ENCODE results near the gene DOCK3. TPM values are rescaled to one million over a fixed set of nuclear protein-coding genes. Genes with fewer than 3 reads are reported as not detected.
A peak's percentile ranks its signal among the peaks of the same experiment; 100 is the strongest.

DOCK3 gene
- total RNA-seq, 1 experiment from 2014 or later = 0.47 TPM

GRCh38 chr3:50626401-50626800 lies 48.3 kb upstream of the DOCK3 start:
- TF ChIP-seq CTCF (conservative IDR thresholded peaks at IDR 0.05; ENCODE audit: low read depth, low read length) = no peak
- ChIA-PET CTCF (no interaction called here), POLR2A (ENCODE audit: low non-redundant PET) (no interaction called here)
- H3K36me3 ChIP-seq (ENCODE audit: insufficient read depth, low read length, poor library complexity, severe bottlenecking) = no peaks in the 10 kb centered on the region
- no peak for DNase-seq (ENCODE audit: low spot score)
- H3K9me3 ChIP-seq (ENCODE audit: low read depth, low read length, poor library complexity, severe bottlenecking) = no peaks in the 10 kb centered on the region
- no peaks in the 10 kb centered on the region for H3K27me3 ChIP-seq (replicated peaks; ENCODE audit: insufficient read depth, low read depth, low read length, poor library complexity)
- no TSS peak for BruUV-seq (replicated peaks)
- no peak overlapping the region for H3K27ac ChIP-seq (ENCODE audit: low read depth, low read length, poor library complexity, severe bottlenecking)
- H3K4me1 ChIP-seq (ENCODE audit: insufficient read depth, low read length, poor library complexity, severe bottlenecking) = peaks cover 7% of the 10 kb centered on the region
- no peak overlapping the region for H3K4me3 ChIP-seq (ENCODE audit: low read depth, low read length, poor library complexity, severe bottlenecking)
- intact Hi-C loops (cut with micrococcal nuclease; ENCODE audit: unreplicated experiment) = no loop called here

GRCh38 chr3:50627407-50628051 lies 47.2 kb upstream of the DOCK3 start:
- TF ChIP-seq EZH2 (IDR thresholded peaks at IDR 0.05; ENCODE audit: borderline replicate concordance, low read depth, low read length, poor library complexity, severe bottlenecking) = no peak
- 0 out of 2 replicates have a peak, but pooled peaks have one; percentile 25 for TF ChIP-seq CTCF (conservative IDR thresholded peaks at IDR 0.05; ENCODE audit: low read depth, low read length)
- Histone ChIP-seq H3K4me3 (ENCODE audit: low read depth, low read length, poor library complexity, severe bottlenecking) (no peak overlapping the region), H3K27me3 (replicated peaks; ENCODE audit: insufficient read depth, low read depth, low read length, poor library complexity) (no peaks in the 10 kb centered on the region), H3K27ac (ENCODE audit: low read depth, low read length, poor library complexity, severe bottlenecking) (no peak overlapping the region), H3K4me1 (ENCODE audit: insufficient read depth, low read length, poor library complexity, severe bottlenecking) (peaks cover 7% of the 10 kb centered on the region), H3K36me3 (ENCODE audit: insufficient read depth, low read length, poor library complexity, severe bottlenecking) (no peaks in the 10 kb centered on the region), H3K9me3 (ENCODE audit: low read depth, low read length, poor library complexity, severe bottlenecking) (no peaks in the 10 kb centered on the region)
- no peak for DNase-seq (ENCODE audit: low spot score)
- BruUV-seq (replicated peaks) = no TSS peak
- ChIA-PET CTCF (no interaction called here), POLR2A (ENCODE audit: low non-redundant PET) (no interaction called here)
- intact Hi-C loops (cut with micrococcal nuclease; ENCODE audit: unreplicated experiment) = no loop called here

- intact Hi-C loops (cut with micrococcal nuclease; ENCODE audit: unreplicated experiment) = no loop called here
- DNase-seq (ENCODE audit: low spot score) = no peak
- ChIA-PET CTCF (no interaction called here), POLR2A (ENCODE audit: low non-redundant PET) (no interaction called here)
- H3K4me3 ChIP-seq (ENCODE audit: low read depth, low read length, poor library complexity, severe bottlenecking) = no peak overlapping the region
- H3K9me3 ChIP-seq (ENCODE audit: low read depth, low read length, poor library complexity, severe bottlenecking) = no peaks in the 10 kb centered on the region
- no peaks in the 10 kb centered on the region for H3K36me3 ChIP-seq (ENCODE audit: insufficient read depth, low read length, poor library complexity, severe bottlenecking)
- peaks cover 7% of the 10 kb centered on the region for H3K4me1 ChIP-seq (ENCODE audit: insufficient read depth, low read length, poor library complexity, severe bottlenecking)
- no peaks in the 10 kb centered on the region for H3K27me3 ChIP-seq (replicated peaks; ENCODE audit: insufficient read depth, low read depth, low read length, poor library complexity)
- no peak overlapping the region for H3K27ac ChIP-seq (ENCODE audit: low read depth, low read length, poor library complexity, severe bottlenecking)
- no peak for TF ChIP-seq CTCF (conservative IDR thresholded peaks at IDR 0.05; ENCODE audit: low read depth, low read length)
- TF ChIP-seq EZH2 (IDR thresholded peaks at IDR 0.05; ENCODE audit: borderline replicate concordance, low read depth, low read length, poor library complexity, severe bottlenecking) = no peak
- BruUV-seq (replicated peaks) = no TSS peak
These were observed 46.1 kb upstream of the DOCK3 start for GRCh38 chr3:50628601-50629000.
